ENCODE measurements around the gene TUNAR. TPM values are rescaled to one million over a fixed set of nuclear protein-coding genes. Genes with fewer than 3 reads are reported as not detected.

The TUNAR gene
- total and polyA plus RNA-seq, 2 of the 4 experiments (the other 2 are of a cell fraction), result not detected

DNA sequence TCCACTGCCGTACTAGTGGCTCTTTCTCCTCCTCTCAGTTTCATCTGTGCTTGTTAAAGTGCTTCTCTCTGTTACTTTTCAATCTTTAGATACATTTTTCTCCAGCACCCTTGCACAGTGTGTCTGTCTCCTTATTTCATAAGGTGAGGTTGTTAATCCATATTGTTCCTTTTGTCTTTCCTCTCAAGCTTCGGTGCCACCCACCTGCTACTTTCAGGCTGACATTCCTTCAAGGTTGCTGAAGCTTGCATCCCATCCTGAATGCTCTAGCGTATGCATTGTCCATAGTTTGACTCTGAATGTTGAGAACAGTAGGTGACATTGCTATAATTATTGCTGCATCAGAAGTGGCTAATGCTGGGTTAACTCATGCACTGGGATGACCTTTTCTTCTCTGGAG, 20.6 kb downstream of the TUNAR start:
- no peak overlapping the region for H3K56ac ChIP-seq (ENCODE audit: extremely low read depth, insufficient read depth, low read length)
- no peaks in the 10 kb centered on the region; the same call in 1 of the 2 replicates for H3K4me1 ChIP-seq (ENCODE audit: control insufficient read depth, insufficient read depth, low read length)
- no peak overlapping the region for H2AK5ac ChIP-seq (ENCODE audit: low read depth, low read length)
- DNase-seq (no peak), ATAC-seq (ENCODE audit: low read depth) (no peak)
- H3K18ac ChIP-seq (ENCODE audit: low read depth, low read length), result no peak overlapping the region
- H3K9me3 ChIP-seq (ENCODE audit: control insufficient read depth, insufficient read depth, low read length), result no peaks in the 10 kb centered on the region
- dilution Hi-C loops (cut with HindIII; ENCODE audit: low sequenced_read_pairs, unreplicated experiment) (no loop called here), in situ Hi-C loops (cut with MboI; ENCODE audit: low sequenced_read_pairs) (no loop called here), intact Hi-C loops (cut with micrococcal nuclease) (no loop called here)
- H3K4me2 ChIP-seq (ENCODE audit: low read depth, low read length), result no peak overlapping the region
- CTCF ChIA-PET, result no interaction called here
- H4K5ac ChIP-seq (ENCODE audit: low read depth, low read length), result no peak overlapping the region
- no peak overlapping the region for H3K23ac ChIP-seq (ENCODE audit: low read depth, low read length)
- no peaks in the 10 kb centered on the region for H4K20me1 ChIP-seq (ENCODE audit: insufficient read depth, low read length)
- H2AFZ ChIP-seq (replicated peaks; ENCODE audit: low read length, poor library complexity), result no peak overlapping the region
- no peak for TF ChIP-seq RAD21 (IDR thresholded peaks at IDR 0.05; ENCODE audit: low read length)
- no peak for TF ChIP-seq NFE2L2 (IDR thresholded peaks at IDR 0.05; ENCODE audit: low read depth, low read length)
- no peak for TF ChIP-seq MAZ (IDR thresholded peaks at IDR 0.05; ENCODE audit: borderline replicate concordance, low read depth, low read length)
- TF ChIP-seq MXI1 (IDR thresholded peaks at IDR 0.05; ENCODE audit: borderline replicate concordance, low read depth, low read length), result no peak
- TF ChIP-seq CHD1 (IDR thresholded peaks at IDR 0.05; ENCODE audit: low read depth, low read length), result no peak
- TF ChIP-seq SMC3 (IDR thresholded peaks at IDR 0.05; ENCODE audit: low read depth, low read length), result no peak
- no peak for TF ChIP-seq MAFK (IDR thresholded peaks at IDR 0.05; ENCODE audit: low read depth, low read length)
- TF ChIP-seq CEBPB (IDR thresholded peaks at IDR 0.05; ENCODE audit: low read depth, low read length), result no peak
- TF ChIP-seq, protein P1, sequence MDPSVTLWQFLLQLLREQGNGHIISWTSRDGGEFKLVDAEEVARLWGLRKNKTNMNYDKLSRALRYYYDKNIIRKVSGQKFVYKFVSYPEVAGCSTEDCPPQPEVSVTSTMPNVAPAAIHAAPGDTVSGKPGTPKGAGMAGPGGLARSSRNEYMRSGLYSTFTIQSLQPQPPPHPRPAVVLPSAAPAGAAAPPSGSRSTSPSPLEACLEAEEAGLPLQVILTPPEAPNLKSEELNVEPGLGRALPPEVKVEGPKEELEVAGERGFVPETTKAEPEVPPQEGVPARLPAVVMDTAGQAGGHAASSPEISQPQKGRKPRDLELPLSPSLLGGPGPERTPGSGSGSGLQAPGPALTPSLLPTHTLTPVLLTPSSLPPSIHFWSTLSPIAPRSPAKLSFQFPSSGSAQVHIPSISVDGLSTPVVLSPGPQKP (IDR thresholded peaks at IDR 0.05; ENCODE audit: borderline replicate concordance, low read depth, low read length), result no peak
- TF ChIP-seq, protein P2, sequence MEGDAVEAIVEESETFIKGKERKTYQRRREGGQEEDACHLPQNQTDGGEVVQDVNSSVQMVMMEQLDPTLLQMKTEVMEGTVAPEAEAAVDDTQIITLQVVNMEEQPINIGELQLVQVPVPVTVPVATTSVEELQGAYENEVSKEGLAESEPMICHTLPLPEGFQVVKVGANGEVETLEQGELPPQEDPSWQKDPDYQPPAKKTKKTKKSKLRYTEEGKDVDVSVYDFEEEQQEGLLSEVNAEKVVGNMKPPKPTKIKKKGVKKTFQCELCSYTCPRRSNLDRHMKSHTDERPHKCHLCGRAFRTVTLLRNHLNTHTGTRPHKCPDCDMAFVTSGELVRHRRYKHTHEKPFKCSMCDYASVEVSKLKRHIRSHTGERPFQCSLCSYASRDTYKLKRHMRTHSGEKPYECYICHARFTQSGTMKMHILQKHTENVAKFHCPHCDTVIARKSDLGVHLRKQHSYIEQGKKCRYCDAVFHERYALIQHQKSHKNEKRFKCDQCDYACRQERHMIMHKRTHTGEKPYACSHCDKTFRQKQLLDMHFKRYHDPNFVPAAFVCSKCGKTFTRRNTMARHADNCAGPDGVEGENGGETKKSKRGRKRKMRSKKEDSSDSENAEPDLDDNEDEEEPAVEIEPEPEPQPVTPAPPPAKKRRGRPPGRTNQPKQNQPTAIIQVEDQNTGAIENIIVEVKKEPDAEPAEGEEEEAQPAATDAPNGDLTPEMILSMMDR (conservative IDR thresholded peaks at IDR 0.05; ENCODE audit: low read depth, low read length), result no peak
- TF ChIP-seq RFX5 (IDR thresholded peaks at IDR 0.05; ENCODE audit: low read depth, low read length), result no peak
- no peak for TF ChIP-seq RCOR1 (IDR thresholded peaks at IDR 0.05; ENCODE audit: insufficient replicate concordance, low read length)
- TF ChIP-seq, protein P3, sequence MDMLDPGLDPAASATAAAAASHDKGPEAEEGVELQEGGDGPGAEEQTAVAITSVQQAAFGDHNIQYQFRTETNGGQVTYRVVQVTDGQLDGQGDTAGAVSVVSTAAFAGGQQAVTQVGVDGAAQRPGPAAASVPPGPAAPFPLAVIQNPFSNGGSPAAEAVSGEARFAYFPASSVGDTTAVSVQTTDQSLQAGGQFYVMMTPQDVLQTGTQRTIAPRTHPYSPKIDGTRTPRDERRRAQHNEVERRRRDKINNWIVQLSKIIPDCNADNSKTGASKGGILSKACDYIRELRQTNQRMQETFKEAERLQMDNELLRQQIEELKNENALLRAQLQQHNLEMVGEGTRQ (IDR thresholded peaks at IDR 0.05; ENCODE audit: low read depth, low read length), result no peak
- no peak for TF ChIP-seq POLR2A (IDR thresholded peaks at IDR 0.05; ENCODE audit: low read depth, low read length)
- TF ChIP-seq FOS (IDR thresholded peaks at IDR 0.05; ENCODE audit: low read depth, low read length), result no peak
- no peak for TF ChIP-seq BHLHE40 (IDR thresholded peaks at IDR 0.05; ENCODE audit: low read depth, low read length)
- no peak overlapping the region for H4K91ac ChIP-seq (ENCODE audit: insufficient read depth, low read depth, low read length)
- H4K8ac ChIP-seq (ENCODE audit: low read depth in 2 of 2, low read length in 2 of 2), result no peak overlapping the region
- no peak overlapping the region for H2BK5ac ChIP-seq (ENCODE audit: low read depth, low read length, poor library complexity, severe bottlenecking)
- H3K14ac ChIP-seq (replicated peaks; ENCODE audit: low read depth, low read length), result no peak overlapping the region
- POLR2A ChIA-PET (ENCODE audit: unreplicated experiment), result no interaction called here
- H3K4me3 ChIP-seq (ENCODE audit: insufficient read depth, low read depth, low read length), result no peak overlapping the region
- no peak overlapping the region for H2BK20ac ChIP-seq (ENCODE audit: low read depth, low read length)
- BruUV-seq (replicated peaks), result no TSS peak
- H3K9me1 ChIP-seq (ENCODE audit: insufficient read depth, low read length), result no peaks in the 10 kb centered on the region
- H2BK120ac ChIP-seq (ENCODE audit: low read depth, low read length), result no peak overlapping the region
- H2AK9ac ChIP-seq (replicated peaks; ENCODE audit: low read depth, low read length, poor library complexity), result no peak overlapping the region
- no peak overlapping the region for H3K27ac ChIP-seq (ENCODE audit: insufficient read depth, low read length)
- no peak overlapping the region for H3K9ac ChIP-seq (ENCODE audit: low read depth, low read length)
- H3K79me1 ChIP-seq (ENCODE audit: low read depth in 1 of 2, low read length in 2 of 2), result no peaks in the 10 kb centered on the region
- H2BK15ac ChIP-seq (ENCODE audit: low read depth, low read length), result no peak overlapping the region
- no peak overlapping the region for H3K4ac ChIP-seq (ENCODE audit: low read depth, low read length)
- peaks cover 8% of the 10 kb centered on the region for H3K27me3 ChIP-seq (ENCODE audit: control insufficient read depth, insufficient read depth, low read length)
- H3K36me3 ChIP-seq (ENCODE audit: control insufficient read depth, insufficient read depth, low read length), result no peaks in the 10 kb centered on the region
- no CpG with 5 or more reads among the region's 3 CpGs for WGBS, 2 experiments (ENCODE audit: extremely low coverage in 2 of 2, insufficient read length in 1 of 2)
